HG03378 (cell line): ENCODE results near the gene LRTM1.

Source experiments
- ATAC-seq: cut with Tn5 transposase; IDR thresholded peaks from one replicate; pipeline ENCODE4 v1.9.1; 2021; ENCODE audit warnings: mild to moderate bottlenecking, moderate library complexity; ENCODE audit not compliant: unreplicated experiment

Gene LRTM1

GRCh38 chr3:54928046-54928770, at the start of gene LRTM1:
Gene LRTM1, minus strand, starts transcription at chr3:54928059. Its CDS starts 148 bp downstream, at chr3:54927911.
- no peak for ATAC-seq

DNA sequence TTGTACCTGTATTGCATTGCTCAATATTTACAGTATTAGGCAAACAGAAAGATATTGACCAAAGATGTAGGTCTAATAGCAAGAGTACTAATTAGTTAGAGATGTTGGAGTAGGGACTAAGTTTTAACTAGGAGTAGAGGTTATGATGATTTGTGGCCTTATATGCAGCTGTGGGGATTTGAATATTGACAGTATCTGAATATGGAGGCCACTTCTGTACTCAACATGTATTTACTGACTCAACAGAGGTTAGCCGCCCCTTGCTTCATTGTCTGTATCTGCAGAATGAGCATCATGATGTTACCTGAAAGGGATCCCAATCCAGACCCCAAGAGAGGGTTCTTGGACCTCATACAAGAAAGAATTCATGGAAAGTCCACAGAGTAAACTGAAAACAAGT, 49.6 kb upstream of the LRTM1 start:
- ATAC-seq, result no peak

GRCh38 chr3:54970895-54971294, 43.0 kb upstream of the LRTM1 start:
- no peak for ATAC-seq

DNA sequence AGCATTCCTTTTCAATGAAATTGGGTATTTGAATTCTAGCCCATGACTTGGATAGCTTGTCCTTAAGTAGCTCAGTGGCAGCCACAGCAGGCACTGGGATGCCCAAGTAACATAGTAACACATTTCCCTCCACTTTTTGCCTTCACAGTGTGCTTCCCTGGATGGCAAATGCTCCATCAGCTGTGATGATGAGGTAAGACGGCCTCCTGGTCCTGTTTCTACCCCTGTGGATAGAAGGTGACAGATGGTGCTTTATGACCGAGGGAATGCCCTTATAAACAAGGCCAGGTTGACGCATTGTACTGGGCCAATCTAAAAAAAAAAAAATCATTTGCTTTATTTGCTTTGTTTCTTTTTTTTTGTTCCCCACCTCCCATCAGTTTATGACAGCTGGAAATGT, 41.8 kb upstream of the LRTM1 start:
- ATAC-seq, result no peak

GRCh38 chr3:54968546-54969172, 40.8 kb upstream of the LRTM1 start:
- ATAC-seq, result no peak

DNA sequence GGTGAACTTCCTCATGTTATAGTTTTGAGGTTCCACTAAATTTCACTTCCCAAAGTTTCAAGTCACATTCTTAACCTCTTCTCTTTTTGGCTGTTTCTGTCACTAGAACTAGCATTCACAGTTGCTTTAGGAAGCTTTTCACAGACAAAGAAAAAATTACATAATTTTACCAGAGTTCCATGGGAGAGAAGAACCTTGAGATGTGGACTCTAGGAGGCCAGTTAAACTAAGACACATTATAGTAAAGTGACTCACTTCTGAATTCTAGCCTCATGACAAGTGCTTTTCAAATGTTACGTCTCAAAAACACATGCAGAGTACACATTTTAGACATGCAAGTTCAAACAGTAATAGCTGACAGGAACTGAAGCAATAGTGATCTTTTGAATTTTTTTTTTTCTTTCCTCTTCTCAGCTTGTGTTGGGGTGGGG, 39.9 kb upstream of the LRTM1 start:
- ATAC-seq, result no peak

GRCh38 chr3:54966979-54967378, 39.1 kb upstream of the LRTM1 start:
- no peak for ATAC-seq

DNA sequence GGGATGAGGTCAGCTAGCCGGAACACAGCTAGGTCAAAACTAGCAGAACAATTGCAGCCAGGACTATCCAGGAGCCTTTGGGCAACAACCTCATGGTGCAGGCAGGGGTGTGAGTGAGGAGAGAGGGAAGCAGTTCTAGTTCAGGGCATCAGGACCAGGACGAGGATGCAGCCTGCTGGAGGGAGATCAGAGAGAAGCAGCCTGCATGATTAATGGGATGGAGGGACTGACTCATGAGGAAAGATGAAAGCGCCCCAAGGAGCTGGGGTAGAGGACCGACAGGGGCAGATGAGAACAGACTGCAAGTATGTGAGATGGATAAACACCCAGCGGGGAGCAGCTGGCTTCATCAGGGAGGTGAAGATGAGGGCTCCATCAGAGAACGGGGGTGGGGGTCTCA, 37.9 kb upstream of the LRTM1 start:
- ATAC-seq, result no peak

- no peak for ATAC-seq
Observed at GRCh38 chr3:54964081-54964480, 36.2 kb upstream of the LRTM1 start.

- ATAC-seq, result no peak
Observed at GRCh38 chr3:54963641-54964040, 35.8 kb upstream of the LRTM1 start.

DNA sequence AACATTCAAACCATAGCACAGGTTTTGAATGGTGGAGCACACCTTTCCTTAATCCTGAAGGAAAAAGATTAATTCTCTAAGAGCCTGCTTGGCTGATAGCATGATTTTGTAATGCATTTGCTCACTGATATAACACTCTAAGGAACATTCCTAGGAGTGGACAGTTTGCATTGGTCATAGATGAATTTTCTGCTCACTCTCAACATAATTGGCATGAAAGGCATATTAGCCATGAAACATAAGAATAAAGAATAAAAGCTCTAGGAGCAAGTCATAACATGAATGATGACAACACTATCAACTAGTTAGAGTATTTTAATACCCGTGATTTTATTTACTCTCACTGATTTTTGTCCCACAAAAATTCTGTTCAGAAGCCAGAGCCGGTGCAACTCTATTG, 34.3 kb upstream of the LRTM1 start:
- no peak for ATAC-seq

DNA sequence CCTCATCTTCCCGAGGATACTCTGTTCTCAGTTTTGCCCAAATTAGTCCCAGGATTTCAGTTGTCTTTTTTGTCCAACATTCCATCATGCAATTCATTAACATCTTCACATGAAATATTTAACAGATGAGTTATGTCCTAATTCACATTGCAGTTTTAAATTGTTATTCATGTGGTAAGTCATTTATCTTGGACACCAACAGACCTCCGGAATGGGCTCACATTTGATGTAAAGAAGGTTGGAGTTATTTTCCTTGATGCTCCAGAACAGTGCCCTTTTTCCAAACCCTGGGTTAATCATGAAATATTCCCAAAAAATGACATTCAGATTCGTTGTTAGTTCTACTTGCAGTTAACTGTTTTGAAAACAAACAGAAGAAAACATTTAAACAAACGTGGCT, 32.8 kb upstream of the LRTM1 start:
- ATAC-seq, result no peak

GRCh38 chr3:54960082-54960481, 32.2 kb upstream of the LRTM1 start:
- no peak for ATAC-seq

DNA sequence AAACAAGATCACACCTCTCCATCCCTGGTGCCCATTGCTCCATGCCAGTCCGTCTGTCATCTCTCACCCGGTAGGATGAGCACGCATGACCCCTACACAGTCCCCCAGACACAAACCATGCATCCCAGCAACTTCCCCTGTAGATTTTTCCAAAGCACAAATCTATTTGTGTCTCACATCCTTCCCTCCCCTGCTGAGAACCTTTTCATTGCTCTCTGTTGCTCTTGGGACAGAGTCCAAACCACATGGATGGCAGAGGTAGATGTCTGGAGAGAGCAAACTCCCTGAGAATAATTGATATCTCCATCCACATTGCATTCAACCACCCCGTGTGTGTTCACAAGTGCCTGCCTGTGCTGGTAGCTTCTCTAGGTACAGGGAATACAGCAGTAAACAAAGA, 29.9 kb upstream of the LRTM1 start:
- ATAC-seq, result no peak

GRCh38 chr3:54955941-54956340, 28.1 kb upstream of the LRTM1 start:
- ATAC-seq, result no peak

GRCh38 chr3:54955496-54955895, 27.6 kb upstream of the LRTM1 start:
- ATAC-seq, result no peak

- ATAC-seq, result no peak
Observed at GRCh38 chr3:54954521-54954920, 26.7 kb upstream of the LRTM1 start.

DNA sequence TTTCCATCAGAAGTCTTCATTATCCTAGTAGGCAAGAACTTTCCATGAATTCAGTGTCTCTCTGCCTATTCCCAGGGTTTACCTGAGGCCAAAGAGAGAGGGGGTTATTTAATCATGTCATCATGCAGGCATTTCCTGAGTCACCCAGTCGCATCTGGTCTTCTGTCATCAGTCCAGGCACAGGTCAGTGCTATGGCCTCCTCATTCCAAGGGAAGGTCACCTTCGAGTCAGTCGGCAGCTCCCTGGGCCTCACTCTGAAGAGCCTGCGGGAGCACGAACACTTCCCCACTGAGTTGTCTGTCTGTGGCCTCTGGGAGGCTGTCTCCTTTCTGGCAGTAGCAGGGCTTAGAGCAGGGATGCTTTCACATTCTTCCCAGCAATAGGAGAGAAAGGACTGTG, 26.2 kb upstream of the LRTM1 start:
- no peak for ATAC-seq

DNA sequence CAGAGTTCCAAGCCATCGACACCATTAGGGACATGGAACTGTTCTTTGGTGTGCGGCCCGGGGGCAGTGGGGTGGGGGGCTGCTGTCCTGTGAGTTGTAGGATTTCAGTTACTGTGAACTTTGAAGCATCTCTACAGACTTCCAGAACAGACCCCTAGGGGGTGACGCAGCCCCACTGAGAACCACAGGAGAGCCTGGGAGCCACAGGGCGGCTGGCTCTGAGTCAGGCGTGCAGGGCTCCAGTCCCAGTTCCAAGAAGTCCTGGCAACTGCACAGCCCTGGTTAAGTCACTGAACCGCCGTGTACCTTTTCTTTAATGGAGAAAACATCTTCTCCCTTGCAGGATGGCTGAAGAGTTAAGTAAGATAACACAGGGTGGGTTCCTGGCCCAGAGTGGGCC, 23.5 kb upstream of the LRTM1 start:
- no peak for ATAC-seq

DNA sequence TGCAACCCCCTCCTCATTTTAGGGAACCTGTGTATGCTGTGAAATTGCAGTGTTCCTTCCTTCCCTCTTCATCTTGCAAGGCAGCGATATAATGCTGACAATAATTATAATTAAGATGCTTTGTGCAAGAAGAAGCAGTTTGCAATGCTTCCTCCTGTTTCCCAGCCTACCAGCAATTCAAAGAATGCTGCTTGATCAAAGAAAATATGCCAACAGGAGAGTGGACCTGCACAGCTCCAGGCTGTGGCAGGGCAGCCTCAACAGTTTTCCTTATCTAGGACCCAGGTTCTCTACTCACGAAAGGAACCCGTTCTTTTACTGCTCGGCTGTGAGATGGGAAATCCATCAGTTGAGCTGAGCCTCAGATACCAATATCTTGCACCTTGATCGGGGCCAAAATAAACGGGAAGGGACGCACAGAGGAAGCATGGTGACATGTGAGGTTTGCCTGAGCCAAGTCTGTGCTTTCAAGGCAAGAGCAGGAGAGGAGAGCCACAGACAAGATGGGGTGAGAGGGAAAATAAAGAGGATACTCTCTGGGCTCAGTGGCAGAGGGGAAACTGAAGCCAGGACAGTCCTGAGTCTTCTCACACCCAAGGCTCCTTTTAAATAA, 22.6 kb upstream of the LRTM1 start:
- ATAC-seq, result no peak

DNA sequence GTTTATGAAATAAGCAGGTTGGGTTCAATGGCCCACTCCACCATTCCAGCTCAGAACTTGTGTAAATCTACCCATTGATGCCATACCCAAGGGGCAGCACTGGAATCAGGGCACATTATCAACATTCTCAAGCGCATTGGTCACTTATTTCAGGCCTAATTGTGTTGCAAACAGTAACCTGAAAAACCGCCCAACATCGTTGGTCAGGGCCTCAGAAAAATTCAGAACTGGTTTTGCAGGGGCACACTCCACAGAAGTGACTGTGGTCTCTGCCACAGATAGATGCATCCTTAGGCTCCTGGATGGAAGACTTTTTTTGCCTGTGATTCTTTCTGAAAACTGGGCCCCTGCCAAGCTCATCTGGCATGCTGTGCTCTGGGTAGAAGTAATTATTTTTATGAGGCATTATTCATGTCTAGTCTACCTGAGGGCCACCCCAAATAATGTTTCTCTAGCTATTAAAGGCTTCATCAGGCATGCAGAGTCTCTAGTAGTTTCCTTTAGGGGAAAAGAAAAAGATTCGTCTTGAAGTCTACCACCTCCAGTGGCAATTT, 21.7 kb upstream of the LRTM1 start:
- no peak for ATAC-seq
